ENCODE data around the gene CDKL2. TPM values are rescaled to one million over a fixed set of nuclear protein-coding genes. Genes with fewer than 3 reads are reported as not detected.

The CDKL2 gene
- total and polyA plus RNA-seq, 2 of the 8 experiments (the other 6 are each of a cell fraction or from before 2014, with no cell fraction given): 1.4 to 2.1 TPM

- peaks cover 32 to 33% of the 10 kb centered on the region in 2 experiments for H4K20me1 ChIP-seq (replicated peaks in 1 of 2; ENCODE audit: control insufficient read depth in 1 of 2, insufficient read depth in 2 of 2, low read length in 2 of 2)
Observed at GRCh38 chr4:75671802-75672421, 41.6 kb upstream of the CDKL2 start.

More at GRCh38 chr4:75671802-75672421, 41.6 kb upstream of the CDKL2 start:
- Histone ChIP-seq H3K79me1 (ENCODE audit: low read depth, low read length) (peaks cover 2% of the 10 kb centered on the region; the same call in 1 of the 2 replicates), H3K79me2 (ENCODE audit: control insufficient read depth in 1 of 2, insufficient read depth in 2 of 2, low read length in 2 of 2) (peaks cover 61 to 86% of the 10 kb centered on the region in 2 experiments), H3K14ac (ENCODE audit: insufficient read length) (no peak overlapping the region), H2BK120ac (replicated peaks; ENCODE audit: low read depth, low read length) (peak overlapping the region; percentile 5), H3K4me2 (ENCODE audit: insufficient read depth in 1 of 2, low read depth in 2 of 2, low read length in 2 of 2) (peak overlapping the region; percentile 70 to 74), H3K4me1 (replicated peaks in 1 of 4; ENCODE audit: control insufficient read depth in 3 of 4, insufficient read depth in 4 of 4, low read length in 3 of 4) (peaks cover 5 to 9% (median 7%) of the 10 kb centered on the region in 4 experiments; a peak in 6 of 7 replicates), H3K9ac (replicated peaks in 1 of 4; ENCODE audit: extremely low read depth in 1 of 4, low read depth in 3 of 4, low read length in 3 of 4) (peak overlapping the region; percentile 93 to 99 (median 96)), H3K27me3 (replicated peaks in 1 of 4; ENCODE audit: control insufficient read depth in 3 of 4, extremely low read depth in 1 of 4, insufficient read depth in 3 of 4, low read length in 3 of 4) (no peaks in the 10 kb centered on the region), H3K4me3 (ENCODE audit: extremely low read depth in 1 of 4, insufficient read depth in 2 of 4, low read depth in 3 of 4, low read length in 4 of 4) (peak overlapping the region; percentile 92 to 99 (median 94)), H3K23ac (ENCODE audit: insufficient read length) (no peak overlapping the region), H2AK5ac (ENCODE audit: low read depth, low read length) (no peak overlapping the region), H3K9me3 (ENCODE audit: insufficient read depth in 2 of 2, low read depth in 1 of 2, low read length in 1 of 2) (no peaks in the 10 kb centered on the region), H2BK5ac (ENCODE audit: low read depth, low read length) (peak overlapping the region; percentile 97), H3K23me2 (ENCODE audit: low read depth, low read length) (peaks cover 3% of the 10 kb centered on the region), H3K56ac (replicated peaks; ENCODE audit: insufficient read length, low read depth, low read length) (peak overlapping the region; percentile 13), H3K27ac (ENCODE audit: low read depth, low read length) (peak overlapping the region; percentile 94), H2BK15ac (ENCODE audit: low read length) (no peak overlapping the region), H4K8ac (ENCODE audit: extremely low read depth, insufficient read depth, low read length) (no peak overlapping the region), H2BK20ac (ENCODE audit: low read length) (no peak overlapping the region), H3K18ac (ENCODE audit: extremely low read depth, low read length) (peak overlapping the region; percentile 94), H2AFZ (ENCODE audit: low read length) (no peak overlapping the region), H4K5ac (ENCODE audit: insufficient read length, low read depth, low read length) (peak overlapping the region; percentile 41), H2BK12ac (ENCODE audit: low read depth, low read length) (no peak overlapping the region), H3K36me3 (ENCODE audit: control insufficient read depth in 2 of 4, insufficient read depth in 4 of 4, low read length in 3 of 4) (no peaks in the 10 kb centered on the region), H4K91ac (replicated peaks; ENCODE audit: insufficient read length, low read length) (no peak overlapping the region), H3K4ac (replicated peaks; ENCODE audit: insufficient read length, low read depth, low read length) (no peak overlapping the region)
- TF ChIP-seq JUN (IDR thresholded peaks at IDR 0.05; ENCODE audit: low read depth, low read length): no peak
- TF ChIP-seq SAP30 (IDR thresholded peaks at IDR 0.05; ENCODE audit: insufficient read depth, insufficient replicate concordance, low read length): peak; percentile 14
- no peak for TF ChIP-seq RNF2 (IDR thresholded peaks at IDR 0.05; ENCODE audit: borderline replicate concordance, low read depth, low read length, missing control alignments, poor library complexity, severe bottlenecking)
- no peak for TF ChIP-seq POLR2AphosphoS5 (IDR thresholded peaks at IDR 0.05; ENCODE audit: low read depth, low read length)
- no peak for TF ChIP-seq JUND (IDR thresholded peaks at IDR 0.05; ENCODE audit: low read length)
- DNase-seq (ENCODE audit: low read depth in 1 of 2, low spot score in 2 of 2) (no peak), FAIRE-seq (no peak)
- ChIA-PET POLR2A (ENCODE audit: partially characterized antibody) (interaction anchor here (0.9 to 8.2 kb wide), 7 partner anchors 11 to 74 kb away, joined by 3 to 117 read pairs (median 5); partner anchors contain the start of gene USO1), CTCF (ENCODE audit: partially characterized antibody) (interaction anchor here (0.8 to 6.9 kb wide), 8 partner anchors 18 to 55 kb away, joined by 3 to 36 read pairs (median 4); partner anchors contain the start of gene USO1)
- WGBS, 2 experiments (ENCODE audit: extremely low coverage in 1 of 2, insufficient coverage in 1 of 2, insufficient read length in 1 of 2, insufficient replicate concordance in 2 of 2, low coverage in 1 of 2, low lambda C conversion rate in 2 of 2, missing lambda C conversion rate in 1 of 2): 11% methylated on average over 10 of the region's 10 CpGs; no CpG with 5 or more reads in 1 of the 2 experiments

Data from H1 (cell line).